Nephron progenitor cell (in vitro differentiated cells): Measurements from ENCODE around the gene UBB.

Source experiments
- DNase-seq: peaks from one replicate; pipeline ENCODE4 v3.0.0; 2021
- H3K27ac Mint-ChIP-seq: 2 replicates; pipeline ENCODE4 v1.8.0; 2021; ENCODE audit warnings: mild to moderate bottlenecking, moderate library complexity, mixed read lengths
- H3K27me3 Mint-ChIP-seq: 2 replicates; pipeline ENCODE4 v1.8.0; 2021; ENCODE audit warnings: mild to moderate bottlenecking, low read depth, mixed read lengths; ENCODE audit not compliant: poor library complexity
- H3K36me3 Mint-ChIP-seq: 2 replicates; pipeline ENCODE4 v1.8.0; 2021; ENCODE audit warnings: low read depth, mixed read lengths
- H3K4me1 Mint-ChIP-seq: 2 replicates; pipeline ENCODE4 v1.8.0; 2021; ENCODE audit warnings: mixed read lengths
- H3K4me3 Mint-ChIP-seq: 2 replicates; pipeline ENCODE4 v1.8.0; 2021; ENCODE audit warnings: mild to moderate bottlenecking, moderate library complexity, mixed read lengths
- H3K9me3 Mint-ChIP-seq: 2 replicates; pipeline ENCODE4 v1.8.0; 2021; ENCODE audit warnings: mild to moderate bottlenecking, moderate library complexity, mixed read lengths
- TF ChIP-seq, protein P1 (sequence below): fragments of 200-600 bp; sonication (generic); IDR thresholded peaks from 2 replicates; pipeline ENCODE4 v1.5.0; 2021; ENCODE audit warnings: antibody characterized with exemption

The UBB gene

DNA sequence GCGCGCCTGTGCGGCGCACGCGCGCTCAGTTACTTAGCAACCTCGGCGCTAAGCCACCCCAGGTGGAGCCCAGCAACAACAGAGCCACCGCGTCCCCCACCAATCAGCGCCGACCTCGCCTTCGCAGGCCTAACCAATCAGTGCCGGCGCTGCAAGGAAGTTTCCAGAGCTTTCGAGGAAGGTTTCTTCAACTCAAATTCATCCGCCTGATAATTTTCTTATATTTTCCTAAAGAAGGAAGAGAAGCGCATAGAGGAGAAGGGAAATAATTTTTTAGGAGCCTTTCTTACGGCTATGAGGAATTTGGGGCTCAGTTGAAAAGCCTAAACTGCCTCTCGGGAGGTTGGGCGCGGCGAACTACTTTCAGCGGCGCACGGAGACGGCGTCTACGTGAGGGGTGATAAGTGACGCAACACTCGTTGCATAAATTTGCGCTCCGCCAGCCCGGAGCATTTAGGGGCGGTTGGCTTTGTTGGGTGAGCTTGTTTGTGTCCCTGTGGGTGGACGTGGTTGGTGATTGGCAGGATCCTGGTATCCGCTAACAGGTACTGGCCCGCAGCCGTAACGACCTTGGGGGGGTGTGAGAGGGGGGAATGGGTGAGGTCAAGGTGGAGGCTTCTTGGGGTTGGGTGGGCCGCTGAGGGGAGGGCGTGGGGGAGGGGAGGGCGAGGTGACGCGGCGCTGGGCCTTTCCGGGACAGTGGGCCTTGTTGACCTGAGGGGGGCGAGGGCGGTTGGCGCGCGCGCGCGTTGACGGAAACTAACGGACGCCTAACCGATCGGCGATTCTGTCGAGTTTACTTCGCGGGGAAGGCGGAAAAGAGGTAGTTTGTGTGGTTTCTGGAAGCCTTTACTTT, at the start of gene UBB:
Gene UBB, plus strand, starts transcription at position 452 of the 856 bp plus-strand sequence. CDS start 817 bp downstream, outside the sequence.
- Mint-ChIP-seq H3K4me1 (peaks cover 43% of the 10 kb centered on the region), H3K27ac (peak within 1 kb of the TSS; percentile 100), H3K9me3 (peaks cover 11% of the 10 kb centered on the region), H3K27me3 (peaks cover 3% of the 10 kb centered on the region), H3K4me3 (peak within 1 kb of the TSS; percentile 97), H3K36me3 (peaks cover 37% of the 10 kb centered on the region)
- DNase-seq: peak; percentile 93
- TF ChIP-seq, protein P1, sequence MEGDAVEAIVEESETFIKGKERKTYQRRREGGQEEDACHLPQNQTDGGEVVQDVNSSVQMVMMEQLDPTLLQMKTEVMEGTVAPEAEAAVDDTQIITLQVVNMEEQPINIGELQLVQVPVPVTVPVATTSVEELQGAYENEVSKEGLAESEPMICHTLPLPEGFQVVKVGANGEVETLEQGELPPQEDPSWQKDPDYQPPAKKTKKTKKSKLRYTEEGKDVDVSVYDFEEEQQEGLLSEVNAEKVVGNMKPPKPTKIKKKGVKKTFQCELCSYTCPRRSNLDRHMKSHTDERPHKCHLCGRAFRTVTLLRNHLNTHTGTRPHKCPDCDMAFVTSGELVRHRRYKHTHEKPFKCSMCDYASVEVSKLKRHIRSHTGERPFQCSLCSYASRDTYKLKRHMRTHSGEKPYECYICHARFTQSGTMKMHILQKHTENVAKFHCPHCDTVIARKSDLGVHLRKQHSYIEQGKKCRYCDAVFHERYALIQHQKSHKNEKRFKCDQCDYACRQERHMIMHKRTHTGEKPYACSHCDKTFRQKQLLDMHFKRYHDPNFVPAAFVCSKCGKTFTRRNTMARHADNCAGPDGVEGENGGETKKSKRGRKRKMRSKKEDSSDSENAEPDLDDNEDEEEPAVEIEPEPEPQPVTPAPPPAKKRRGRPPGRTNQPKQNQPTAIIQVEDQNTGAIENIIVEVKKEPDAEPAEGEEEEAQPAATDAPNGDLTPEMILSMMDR: no peak

DNA sequence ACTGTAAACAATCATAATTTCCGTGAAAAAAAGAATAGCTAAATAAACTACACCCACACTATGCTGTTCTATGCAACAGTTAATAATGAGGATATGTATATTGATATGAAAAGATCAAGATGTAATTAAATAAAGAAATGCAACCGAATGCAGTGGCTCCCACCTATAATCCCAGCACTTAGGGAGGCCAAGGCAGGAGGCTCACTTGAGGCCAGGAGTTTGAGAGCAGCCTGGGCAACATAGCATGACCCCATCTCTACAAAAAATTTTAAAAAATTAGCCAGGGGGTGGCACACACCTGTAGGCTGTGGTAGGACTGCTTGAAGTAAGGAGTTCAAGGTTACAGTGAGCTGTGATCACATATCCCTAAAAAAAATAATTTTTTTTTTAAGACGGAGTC, 42.5 kb upstream of the UBB start:
- no peaks in the 10 kb centered on the region for H3K27me3 Mint-ChIP-seq
- H3K9me3 Mint-ChIP-seq: no peaks in the 10 kb centered on the region
- no peaks in the 10 kb centered on the region for H3K4me1 Mint-ChIP-seq
- DNase-seq: no peak
- H3K36me3 Mint-ChIP-seq: peaks cover 35% of the 10 kb centered on the region
- H3K27ac Mint-ChIP-seq: no peak overlapping the region
- TF ChIP-seq, protein P1: no peak
- H3K4me3 Mint-ChIP-seq: no peak overlapping the region

DNA sequence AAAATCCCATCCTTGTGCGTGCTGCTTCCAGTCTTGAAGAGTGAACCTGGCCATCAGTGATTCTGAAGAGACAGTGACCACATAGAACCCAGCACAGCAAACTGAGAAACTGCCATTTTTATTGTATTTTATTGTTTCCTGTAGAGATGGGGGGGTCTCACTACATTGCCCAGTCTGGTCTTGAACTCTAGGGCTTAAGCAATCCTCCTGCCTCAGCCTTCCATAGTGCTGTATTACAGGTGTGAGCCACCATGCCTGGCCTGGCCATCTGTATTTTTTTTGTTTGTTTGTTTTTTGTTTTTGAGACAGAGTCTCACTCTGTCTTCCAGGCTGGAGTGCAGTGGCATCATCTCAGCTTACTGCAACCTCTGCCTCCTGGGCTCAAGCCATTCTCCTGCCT, 41.5 kb upstream of the UBB start:
- Mint-ChIP-seq H3K9me3 (no peaks in the 10 kb centered on the region), H3K4me3 (no peak overlapping the region), H3K4me1 (no peaks in the 10 kb centered on the region), H3K27ac (no peak overlapping the region), H3K36me3 (peaks cover 45% of the 10 kb centered on the region), H3K27me3 (no peaks in the 10 kb centered on the region)
- TF ChIP-seq, protein P1: no peak
- no peak for DNase-seq

DNA sequence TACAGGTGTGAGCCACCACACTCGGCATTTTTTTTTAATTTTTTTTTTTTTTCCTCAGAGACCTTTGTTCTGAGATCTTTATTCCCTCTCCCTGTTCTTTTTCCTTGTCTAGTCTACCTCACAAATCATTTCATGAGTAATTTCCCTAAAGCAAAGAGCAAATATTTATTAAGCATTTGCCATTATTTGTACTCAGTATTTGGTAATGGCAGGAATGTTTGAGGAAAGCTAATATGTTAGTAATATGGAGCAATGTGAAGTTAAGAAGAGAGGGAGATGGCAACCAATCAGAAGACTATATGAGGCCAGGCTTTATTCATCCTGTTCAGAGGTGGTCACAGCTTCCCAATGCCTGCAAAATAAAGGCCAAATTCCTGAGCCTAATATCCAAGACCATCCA, 40.9 kb upstream of the UBB start:
- Mint-ChIP-seq H3K27me3 (no peaks in the 10 kb centered on the region), H3K36me3 (peaks cover 48% of the 10 kb centered on the region), H3K4me1 (no peaks in the 10 kb centered on the region), H3K9me3 (no peaks in the 10 kb centered on the region), H3K27ac (no peak overlapping the region), H3K4me3 (no peak overlapping the region)
- TF ChIP-seq, protein P1: no peak
- no peak for DNase-seq

DNA sequence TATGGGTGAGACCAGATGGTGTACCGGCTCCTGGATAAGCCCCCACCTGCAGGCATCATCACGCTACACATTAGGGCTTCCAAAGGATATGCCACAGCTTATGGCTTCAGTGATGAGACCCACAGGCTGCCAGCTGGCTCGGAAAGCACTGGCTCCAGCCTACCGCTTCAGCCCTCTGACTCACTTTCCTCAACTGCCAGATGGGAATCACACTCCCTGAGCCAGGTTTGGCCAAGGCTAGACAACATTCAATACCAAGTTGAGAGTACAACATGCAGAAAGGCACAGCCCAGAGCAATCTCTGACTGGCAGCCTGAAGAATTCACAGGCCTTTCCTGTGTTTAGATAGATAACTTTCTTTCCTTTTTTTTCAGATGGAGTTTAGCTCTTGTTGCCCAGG, 37.9 kb upstream of the UBB start:
- peak overlapping the region; percentile 85 for H3K27ac Mint-ChIP-seq
- peaks cover 61% of the 10 kb centered on the region for H3K36me3 Mint-ChIP-seq
- H3K4me3 Mint-ChIP-seq: no peak overlapping the region
- DNase-seq: no peak
- H3K9me3 Mint-ChIP-seq: no peaks in the 10 kb centered on the region
- TF ChIP-seq, protein P1: no peak
- H3K4me1 Mint-ChIP-seq: no peaks in the 10 kb centered on the region
- no peaks in the 10 kb centered on the region for H3K27me3 Mint-ChIP-seq

DNA sequence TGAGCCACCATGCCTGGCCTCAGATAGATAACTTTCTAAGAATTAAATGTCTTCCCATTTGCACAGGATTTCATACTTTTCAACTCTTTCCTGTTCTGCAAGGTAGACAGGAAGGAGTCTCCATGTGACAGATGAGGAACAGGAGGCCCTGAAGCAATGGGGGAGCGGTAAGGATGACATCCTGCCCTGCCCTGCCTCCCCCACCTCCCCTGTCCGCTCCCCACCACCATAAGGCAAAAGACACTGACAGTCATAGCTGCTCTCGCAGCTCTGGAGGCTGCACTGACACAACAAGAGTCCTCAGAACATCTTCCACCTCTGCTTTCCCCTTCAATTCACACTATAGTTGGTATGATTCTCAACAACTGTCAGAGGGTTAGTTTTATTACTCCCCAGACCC, 37.3 kb upstream of the UBB start:
- Mint-ChIP-seq H3K4me3 (no peak overlapping the region), H3K4me1 (peaks cover 2% of the 10 kb centered on the region), H3K27ac (peak overlapping the region; percentile 66), H3K27me3 (no peaks in the 10 kb centered on the region), H3K36me3 (peaks cover 60% of the 10 kb centered on the region), H3K9me3 (no peaks in the 10 kb centered on the region)
- DNase-seq: no peak
- TF ChIP-seq, protein P1: no peak
